MM.1S (cell line): ENCODE data around the gene CAPZA1.

ENCODE experiments used
- DNase-seq: peaks from one replicate; pipeline ENCODE4 v3.0.0-alpha.2; 2015
- H2AFZ ChIP-seq: fragments of 300-600 bp; sonication (generic); 2 replicates; pipeline ENCODE4 v1.6.0; 2016; ENCODE audit warnings: antibody characterized with exemption, low read length
- H3F3A ChIP-seq: fragments of 300-600 bp; sonication (generic); 2 replicates; pipeline ENCODE4 v1.6.1; 2016; ENCODE audit warnings: mild to moderate bottlenecking, antibody characterized with exemption, low read length, moderate library complexity, mixed read lengths; ENCODE audit not compliant: insufficient read depth
- H3K27ac ChIP-seq: fragments of 300-600 bp; sonication (generic); 2 replicates; pipeline ENCODE4 v1.5.1; 2016; ENCODE audit warnings: mild to moderate bottlenecking, low read length
- H3K27me3 ChIP-seq: fragments of 300-600 bp; sonication (generic); replicated peaks from 2 replicates; pipeline ENCODE4 v1.6.0; 2016; ENCODE audit warnings: low read length; ENCODE audit not compliant: insufficient read depth
- H3K36me3 ChIP-seq: fragments of 300-600 bp; sonication (generic); replicated peaks from 2 replicates; pipeline ENCODE4 v1.6.1; 2016; ENCODE audit warnings: mild to moderate bottlenecking, low read length, mixed read lengths; ENCODE audit not compliant: insufficient read depth
- H3K4me1 ChIP-seq: fragments of 300-600 bp; sonication (generic); 2 replicates; pipeline ENCODE4 v1.6.1; 2016; ENCODE audit warnings: low read length, mixed read lengths
- H3K4me2 ChIP-seq: fragments of 300-600 bp; sonication (generic); 2 replicates; pipeline ENCODE4 v1.6.0; 2016; ENCODE audit warnings: low read depth, low read length
- H3K4me3 ChIP-seq: fragments of 300-600 bp; sonication (generic); 2 replicates; pipeline ENCODE4 v1.5.1; 2016; ENCODE audit warnings: low read length, mixed read lengths
- H3K79me2 ChIP-seq: fragments of 300-600 bp; sonication (generic); 2 replicates; pipeline ENCODE4 v1.6.1; 2016; ENCODE audit warnings: mixed run types, low read length, mixed read lengths
- H3K9ac ChIP-seq: fragments of 300-600 bp; sonication (generic); 2 replicates; pipeline ENCODE4 v1.6.1; 2016; ENCODE audit warnings: low read length, mixed read lengths
- H3K9me2 ChIP-seq: fragments of 300-600 bp; sonication (generic); replicated peaks from 2 replicates; pipeline ENCODE4 v1.6.1; 2016; ENCODE audit warnings: mild to moderate bottlenecking, low read length, mixed read lengths; ENCODE audit not compliant: insufficient read depth
- H3K9me3 ChIP-seq: fragments of 300-600 bp; sonication (generic); replicated peaks from 2 replicates; pipeline ENCODE4 v1.6.1; 2016; ENCODE audit warnings: mild to moderate bottlenecking, low read length, mixed read lengths; ENCODE audit not compliant: insufficient read depth
- H4K20me1 ChIP-seq: fragments of 300-600 bp; sonication (generic); 2 replicates; pipeline ENCODE4 v1.6.1; 2016; ENCODE audit warnings: mild to moderate bottlenecking, low read length, moderate library complexity, mixed read lengths; ENCODE audit not compliant: insufficient read depth
- CTCF ChIP-seq: fragments of 300-600 bp; sonication (generic); IDR thresholded peaks from 2 replicates; pipeline ENCODE4 v1.5.1; 2016; ENCODE audit warnings: antibody characterized with exemption, low read length, mixed read lengths
- EZH2 ChIP-seq: fragments of 300-600 bp; sonication (generic); optimal IDR thresholded peaks from 2 replicates; pipeline ENCODE3; 2017; ENCODE audit warnings: low read depth, mild to moderate bottlenecking, antibody characterized with exemption, low read length, mixed read lengths
- EZH2phosphoT487 ChIP-seq: fragments of 300-600 bp; sonication (generic); IDR thresholded peaks from 2 replicates; pipeline ENCODE4 v1.6.1; 2018; ENCODE audit warnings: antibody characterized with exemption, low read length

CAPZA1 gene

GRCh38 chr1:112716133-112716720 lies 96.6 kb downstream of the CAPZA1 start:
- H3K9ac ChIP-seq, result no peak overlapping the region
- no peaks in the 10 kb centered on the region for H4K20me1 ChIP-seq
- TF ChIP-seq CTCF (peak; percentile 68), EZH2 (no peak)
- peak overlapping the region; percentile 91 for H3K4me2 ChIP-seq
- no peaks in the 10 kb centered on the region for H3K9me2 ChIP-seq
- peaks cover 5% of the 10 kb centered on the region; the same call in 1 of the 2 replicates for H3K4me1 ChIP-seq
- H3K4me3 ChIP-seq, result peak overlapping the region; percentile 52
- H3K27ac ChIP-seq, result no peak overlapping the region
- no peaks in the 10 kb centered on the region for H3F3A ChIP-seq
- H3K27me3 ChIP-seq, result peaks cover 16% of the 10 kb centered on the region
- no peak overlapping the region for H2AFZ ChIP-seq
- no peaks in the 10 kb centered on the region for H3K36me3 ChIP-seq
- peak; percentile 56 for DNase-seq
- no peaks in the 10 kb centered on the region for H3K9me3 ChIP-seq
- no peaks in the 10 kb centered on the region for H3K79me2 ChIP-seq

DNA sequence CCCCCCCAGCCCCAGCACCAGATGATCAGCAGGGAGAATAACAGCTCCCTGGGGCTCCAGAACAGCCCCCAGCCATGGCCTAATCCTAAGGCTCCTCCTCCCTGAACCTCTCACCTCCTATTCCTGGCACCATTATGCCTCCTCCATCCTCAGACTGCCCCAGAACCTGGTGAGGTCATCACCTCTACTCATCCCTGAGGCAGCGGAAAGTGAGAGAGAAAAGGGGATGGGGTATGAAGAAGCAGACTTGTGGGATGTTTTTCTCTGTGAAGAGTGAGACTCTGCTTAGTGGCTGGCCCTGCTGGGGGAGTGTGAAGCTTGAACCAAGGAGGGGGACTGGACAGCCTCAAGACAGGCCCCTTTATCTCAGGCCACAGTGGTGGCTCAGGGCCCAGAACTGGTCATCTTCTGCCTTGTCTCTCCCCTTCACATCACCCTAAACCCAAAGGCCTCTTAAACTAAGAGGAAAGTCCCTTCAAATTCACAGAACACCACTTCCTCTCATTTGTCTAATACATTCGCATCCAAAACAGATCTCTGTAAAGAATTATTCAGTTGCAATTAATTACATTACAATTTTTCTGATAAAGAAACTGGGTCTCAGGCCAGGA lies 97.7 kb downstream of the CAPZA1 start:
- Histone ChIP-seq H4K20me1 (no peaks in the 10 kb centered on the region), H3K36me3 (no peaks in the 10 kb centered on the region), H3K27me3 (peaks cover 15% of the 10 kb centered on the region), H3F3A (no peaks in the 10 kb centered on the region), H3K9ac (no peak overlapping the region), H3K9me3 (no peaks in the 10 kb centered on the region), H3K4me3 (no peak overlapping the region), H3K4me2 (no peak overlapping the region), H3K27ac (no peak overlapping the region), H3K9me2 (no peaks in the 10 kb centered on the region), H3K4me1 (peaks cover 5% of the 10 kb centered on the region; the same call in 1 of the 2 replicates), H3K79me2 (no peaks in the 10 kb centered on the region), H2AFZ (no peak overlapping the region)
- DNase-seq, result no peak
- TF ChIP-seq EZH2 (no peak), CTCF (no peak), EZH2phosphoT487 (no peak)

DNA sequence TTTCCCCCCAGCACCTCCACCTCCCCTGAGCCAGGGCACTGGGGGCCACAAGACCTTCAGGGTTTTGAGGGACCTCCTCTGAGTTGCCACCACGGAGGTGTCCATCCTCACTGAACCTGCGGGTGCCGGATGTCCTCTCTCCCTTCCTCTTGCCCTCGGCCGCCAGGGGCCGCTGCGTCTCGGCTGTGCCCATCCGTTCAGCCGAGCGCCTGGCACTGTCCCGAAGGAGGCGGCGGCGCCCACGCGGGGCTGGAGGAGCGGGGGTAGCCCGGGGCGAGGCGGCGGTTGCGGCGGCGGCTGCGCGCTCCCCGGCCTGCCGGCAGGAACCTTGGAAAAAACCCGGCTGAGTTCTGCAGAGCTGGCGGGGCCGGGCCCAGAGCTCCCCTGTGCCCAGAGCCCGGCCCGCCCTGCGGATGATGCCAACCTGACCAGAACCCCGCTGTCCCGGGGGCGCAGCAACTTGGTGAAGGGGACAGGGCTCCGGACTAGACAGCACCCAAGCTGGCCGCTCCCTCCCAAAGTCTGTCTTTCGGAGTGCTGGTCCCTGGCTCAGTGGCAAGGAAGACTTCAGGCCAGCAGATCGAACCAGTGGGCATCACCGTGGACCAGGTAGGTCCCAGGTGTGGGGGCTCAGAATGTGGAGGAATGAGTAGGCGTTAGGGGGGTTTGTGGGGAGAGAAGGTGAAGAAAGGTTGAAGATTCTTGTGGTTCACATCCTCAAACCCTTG lies 99.2 kb downstream of the CAPZA1 start:
- no peaks in the 10 kb centered on the region for H3K9me3 ChIP-seq
- H3K79me2 ChIP-seq, result no peaks in the 10 kb centered on the region
- no peak overlapping the region for H2AFZ ChIP-seq
- H4K20me1 ChIP-seq, result no peaks in the 10 kb centered on the region
- no peak overlapping the region for H3K4me3 ChIP-seq
- H3K4me2 ChIP-seq, result peak overlapping the region; percentile 18; the same call in 1 of the 2 replicates
- DNase-seq, result peak; percentile 36
- no peaks in the 10 kb centered on the region for H3K9me2 ChIP-seq
- H3K9ac ChIP-seq, result no peak overlapping the region
- peaks cover 5% of the 10 kb centered on the region; the same call in 1 of the 2 replicates for H3K4me1 ChIP-seq
- H3K27ac ChIP-seq, result no peak overlapping the region
- no peaks in the 10 kb centered on the region for H3F3A ChIP-seq
- peaks cover 11% of the 10 kb centered on the region for H3K27me3 ChIP-seq
- TF ChIP-seq EZH2phosphoT487 (no peak), EZH2 (no peak), CTCF (peak; percentile 58)
- H3K36me3 ChIP-seq, result no peaks in the 10 kb centered on the region
